Measurements from ENCODE around the gene CRKL.
"Not testable (repeated sequence)": the region's sequence is repeated elsewhere in the genome, so short reads cannot be mapped to it uniquely, and the experiment has no call there.

CRKL gene

GRCh38 chr22:20887375-20887774 lies 29.8 kb upstream of the CRKL start:
- no peak for TF ChIP-seq CTCF (IDR thresholded peaks at IDR 0.05; ENCODE audit: low read depth, low read length)
- H3K4me3 ChIP-seq (ENCODE audit: low read depth, low read length) = no peak overlapping the region

GRCh38 chr22:20889025-20889704 lies 28.0 kb upstream of the CRKL start:
- no peak for TF ChIP-seq CTCF (IDR thresholded peaks at IDR 0.05; ENCODE audit: low read depth, low read length)

GRCh38 chr22:20889904-20890540 lies 27.2 kb upstream of the CRKL start:
- TF ChIP-seq CTCF (IDR thresholded peaks at IDR 0.05; ENCODE audit: low read depth, low read length) = no peak
- no peak overlapping the region for H3K4me3 ChIP-seq (ENCODE audit: low read depth, low read length)

More at GRCh38 chr22:20889025-20889704, 28.0 kb upstream of the CRKL start:
- H3K4me3 ChIP-seq (ENCODE audit: low read depth, low read length) = no peak overlapping the region

GRCh38 chr22:20890975-20891374 lies 26.2 kb upstream of the CRKL start:
- TF ChIP-seq CTCF (IDR thresholded peaks at IDR 0.05; ENCODE audit: low read depth, low read length) = no peak
- no peak overlapping the region for H3K4me3 ChIP-seq (ENCODE audit: low read depth, low read length)

GRCh38 chr22:20897737-20898136 lies 19.5 kb upstream of the CRKL start:
- not testable (repeated sequence) for H3K4me3 ChIP-seq (ENCODE audit: low read depth, low read length)

- no peak for TF ChIP-seq CTCF (IDR thresholded peaks at IDR 0.05; ENCODE audit: low read depth, low read length)
These were observed 17.3 kb upstream of the CRKL start for GRCh38 chr22:20899827-20900423.

GRCh38 chr22:20901093-20902033 lies 15.8 kb upstream of the CRKL start:
- H3K4me3 ChIP-seq (ENCODE audit: low read depth, low read length) = not testable (repeated sequence)

More at GRCh38 chr22:20899827-20900423, 17.3 kb upstream of the CRKL start:
- H3K4me3 ChIP-seq (ENCODE audit: low read depth, low read length) = no peak overlapping the region
